NT2/D1 (cell line): ENCODE measurements around the gene GRM2.

Experiments used
- SUZ12 ChIP-seq: IDR thresholded peaks from 2 replicates; pipeline ENCODE4 v1.6.1; 2011; ENCODE audit not compliant: insufficient read length, insufficient read depth; ENCODE audit errors: extremely low read depth
- YY1 ChIP-seq: IDR thresholded peaks from 2 replicates; pipeline ENCODE4 v1.6.1; 2011; ENCODE audit not compliant: insufficient read length, insufficient read depth
- ZNF274 ChIP-seq: IDR thresholded peaks from 2 replicates; pipeline ENCODE4 v1.6.1; 2011; ENCODE audit warnings: mild to moderate bottlenecking, low read depth, low read length

DNA sequence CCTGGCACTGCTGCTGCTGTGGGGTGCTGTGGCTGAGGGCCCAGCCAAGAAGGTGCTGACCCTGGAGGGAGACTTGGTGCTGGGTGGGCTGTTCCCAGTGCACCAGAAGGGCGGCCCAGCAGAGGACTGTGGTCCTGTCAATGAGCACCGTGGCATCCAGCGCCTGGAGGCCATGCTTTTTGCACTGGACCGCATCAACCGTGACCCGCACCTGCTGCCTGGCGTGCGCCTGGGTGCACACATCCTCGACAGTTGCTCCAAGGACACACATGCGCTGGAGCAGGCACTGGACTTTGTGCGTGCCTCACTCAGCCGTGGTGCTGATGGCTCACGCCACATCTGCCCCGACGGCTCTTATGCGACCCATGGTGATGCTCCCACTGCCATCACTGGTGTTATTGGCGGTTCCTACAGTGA, 2.1 kb downstream of the GRM2 start:
- TF ChIP-seq ZNF274 (no peak), YY1 (no peak), SUZ12 (no peak)
